RWPE2 (cell line): Measurements from ENCODE around the gene FHIT.
A peak's percentile ranks its signal among the peaks of the same experiment; 100 is the strongest.

ENCODE experiments used
- ATAC-seq: fragments of 200-7000 bp; cut with Tn5 transposase; 3 replicates; pipeline ENCODE4 v1.9.1; 2021; ENCODE audit warnings: low read depth
- DNase-seq: peaks from one replicate; pipeline ENCODE4 v3.0.0-alpha.2; 2020; ENCODE audit warnings: low spot score
- H3K27ac ChIP-seq: fragments of 450-650 bp; 2 replicates; pipeline ENCODE4 v1.5.1; 2017; ENCODE audit warnings: mild to moderate bottlenecking; ENCODE audit not compliant: poor library complexity, severe bottlenecking
- H3K27me3 ChIP-seq: fragments of 250-450 bp; sonication (Bioruptor Pico); 2 replicates; pipeline ENCODE4 v1.5.1; 2021; ENCODE audit warnings: mild to moderate bottlenecking, moderate library complexity; ENCODE audit not compliant: insufficient read depth, poor library complexity, severe bottlenecking
- H3K36me3 ChIP-seq: fragments of 250-450 bp; sonication (Bioruptor Pico); 2 replicates; pipeline ENCODE4 v1.5.1; 2020; ENCODE audit warnings: low read depth, mild to moderate bottlenecking, moderate library complexity
- H3K4me1 ChIP-seq: fragments of 250-450 bp; sonication (Bioruptor Pico); 2 replicates; pipeline ENCODE4 v1.5.1; 2021; ENCODE audit warnings: mild to moderate bottlenecking, moderate library complexity; ENCODE audit not compliant: insufficient read depth, poor library complexity, severe bottlenecking
- H3K4me3 ChIP-seq: fragments of 250-450 bp; sonication (Bioruptor Pico); 2 replicates; pipeline ENCODE4 v1.5.1; 2021; ENCODE audit warnings: mild to moderate bottlenecking, moderate library complexity; ENCODE audit not compliant: severe bottlenecking
- H3K9me3 ChIP-seq: fragments of 250-450 bp; sonication (Bioruptor Pico); 2 replicates; pipeline ENCODE4 v1.5.1; 2021; ENCODE audit warnings: mild to moderate bottlenecking, moderate library complexity; ENCODE audit not compliant: severe bottlenecking
- TF ChIP-seq, protein P1 (sequence below): fragments of 450-650 bp; IDR thresholded peaks from one replicate; pipeline ENCODE4 v1.5.1; 2017; ENCODE audit warnings: mild to moderate bottlenecking, moderate library complexity; ENCODE audit not compliant: poor library complexity, severe bottlenecking

The FHIT gene

DNA sequence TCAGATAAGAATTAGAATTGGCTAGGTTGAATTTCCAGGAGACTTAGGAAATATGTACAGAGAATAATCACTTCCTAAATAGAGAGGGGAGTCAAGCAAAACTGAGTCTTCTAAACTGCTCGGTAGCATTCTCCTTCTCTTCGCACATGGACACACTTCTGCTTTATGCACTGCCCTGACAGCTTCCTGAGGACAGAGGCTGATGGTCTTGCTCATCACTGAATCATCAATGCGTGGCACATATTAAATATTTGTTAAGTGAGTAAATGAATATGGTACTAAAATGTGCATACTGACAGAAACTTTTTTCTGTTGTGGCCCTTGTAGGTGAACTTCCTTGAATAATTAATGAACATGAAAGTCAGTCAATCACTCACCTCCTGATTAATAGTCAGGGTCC, 315.5 kb downstream of the FHIT start:
- peaks cover 16% of the 10 kb centered on the region for H3K4me1 ChIP-seq
- peak overlapping the region; percentile 57 for H3K27ac ChIP-seq
- H3K27me3 ChIP-seq = no peaks in the 10 kb centered on the region
- H3K36me3 ChIP-seq = 0 out of 2 replicates have a peak, but pooled peaks cover 3% of the 10 kb centered on the region
- TF ChIP-seq, protein P1, sequence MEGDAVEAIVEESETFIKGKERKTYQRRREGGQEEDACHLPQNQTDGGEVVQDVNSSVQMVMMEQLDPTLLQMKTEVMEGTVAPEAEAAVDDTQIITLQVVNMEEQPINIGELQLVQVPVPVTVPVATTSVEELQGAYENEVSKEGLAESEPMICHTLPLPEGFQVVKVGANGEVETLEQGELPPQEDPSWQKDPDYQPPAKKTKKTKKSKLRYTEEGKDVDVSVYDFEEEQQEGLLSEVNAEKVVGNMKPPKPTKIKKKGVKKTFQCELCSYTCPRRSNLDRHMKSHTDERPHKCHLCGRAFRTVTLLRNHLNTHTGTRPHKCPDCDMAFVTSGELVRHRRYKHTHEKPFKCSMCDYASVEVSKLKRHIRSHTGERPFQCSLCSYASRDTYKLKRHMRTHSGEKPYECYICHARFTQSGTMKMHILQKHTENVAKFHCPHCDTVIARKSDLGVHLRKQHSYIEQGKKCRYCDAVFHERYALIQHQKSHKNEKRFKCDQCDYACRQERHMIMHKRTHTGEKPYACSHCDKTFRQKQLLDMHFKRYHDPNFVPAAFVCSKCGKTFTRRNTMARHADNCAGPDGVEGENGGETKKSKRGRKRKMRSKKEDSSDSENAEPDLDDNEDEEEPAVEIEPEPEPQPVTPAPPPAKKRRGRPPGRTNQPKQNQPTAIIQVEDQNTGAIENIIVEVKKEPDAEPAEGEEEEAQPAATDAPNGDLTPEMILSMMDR = no peak
- DNase-seq (no peak), ATAC-seq (peak; percentile 99)
- no peak overlapping the region for H3K4me3 ChIP-seq
- no peaks in the 10 kb centered on the region for H3K9me3 ChIP-seq

DNA sequence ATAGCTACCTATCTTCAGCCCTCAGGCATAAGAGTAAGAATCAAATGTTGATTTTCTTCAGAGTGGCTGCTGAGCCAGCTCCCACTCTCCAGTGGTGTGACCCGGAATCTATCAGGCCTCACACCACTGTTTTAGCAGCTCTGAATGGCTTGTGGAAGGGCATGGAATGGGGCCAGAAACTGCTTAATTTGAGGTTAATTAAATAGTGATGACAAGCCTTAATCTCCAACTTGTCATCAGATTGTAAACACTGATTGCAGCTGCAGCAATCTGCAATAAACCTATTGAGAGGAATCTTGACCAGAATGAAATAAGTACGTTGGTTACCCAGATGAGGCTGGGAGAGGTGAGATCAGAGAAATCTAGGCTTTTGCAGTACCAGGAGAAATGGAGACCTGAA, 317.4 kb downstream of the FHIT start:
- Histone ChIP-seq H3K4me1 (peaks cover 16% of the 10 kb centered on the region), H3K36me3 (0 out of 2 replicates have a peak, but pooled peaks cover 3% of the 10 kb centered on the region), H3K9me3 (no peaks in the 10 kb centered on the region), H3K4me3 (no peak overlapping the region), H3K27ac (no peak overlapping the region), H3K27me3 (no peaks in the 10 kb centered on the region)
- no peak for ATAC-seq
- TF ChIP-seq, protein P1 = no peak
- DNase-seq = no peak

- no peak for DNase-seq
- Histone ChIP-seq H3K36me3 (0 out of 2 replicates have a peak, but pooled peaks cover 3% of the 10 kb centered on the region), H3K4me1 (peaks cover 16% of the 10 kb centered on the region), H3K27me3 (no peaks in the 10 kb centered on the region), H3K4me3 (no peak overlapping the region), H3K27ac (no peak overlapping the region), H3K9me3 (no peaks in the 10 kb centered on the region)
- TF ChIP-seq, protein P1 = no peak
- 0 out of 3 replicates have a peak, but pooled peaks have one; percentile 29 for ATAC-seq
These were observed 318.6 kb downstream of the FHIT start for GRCh38 chr3:60932643-60933042.

GRCh38 chr3:60932170-60932569, 319.1 kb downstream of the FHIT start:
- DNase-seq = no peak
- H3K4me3 ChIP-seq = no peak overlapping the region
- TF ChIP-seq, protein P1 = no peak
- ATAC-seq = no peak
- H3K9me3 ChIP-seq = no peaks in the 10 kb centered on the region
- peaks cover 16% of the 10 kb centered on the region for H3K4me1 ChIP-seq
- H3K27ac ChIP-seq = no peak overlapping the region
- no peaks in the 10 kb centered on the region for H3K27me3 ChIP-seq
- H3K36me3 ChIP-seq = 0 out of 2 replicates have a peak, but pooled peaks cover 3% of the 10 kb centered on the region

- Histone ChIP-seq H3K4me1 (peaks cover 12% of the 10 kb centered on the region), H3K9me3 (no peaks in the 10 kb centered on the region), H3K27ac (no peak overlapping the region), H3K4me3 (no peak overlapping the region), H3K27me3 (no peaks in the 10 kb centered on the region), H3K36me3 (0 out of 2 replicates have a peak, but pooled peaks cover under 1% of the 10 kb centered on the region)
- ATAC-seq = no peak
- no peak for DNase-seq
- TF ChIP-seq, protein P1 = no peak
These were observed 319.8 kb downstream of the FHIT start for GRCh38 chr3:60931452-60931851.
